IMR-90 (cell line): ENCODE measurements around the gene JAK1. TPM values are rescaled to one million over a fixed set of nuclear protein-coding genes. Genes with fewer than 3 reads are reported as not detected.

Source experiments
- ATAC-seq: fragments of 200-7000 bp; cut with Tn5 transposase; 2 replicates; pipeline ENCODE4 v1.9.1; 2020; ENCODE audit warnings: low read depth, mild to moderate bottlenecking, moderate library complexity
- BruUV-seq: library from RNA; stranded (reverse); fragments of 400-500 nt; replicated peaks from 2 replicates; lab custom pipeline; 2021; lab: Mats Ljungman, UMichigan
- CTCF ChIA-PET: fragments of 300-600 bp; formaldehyde crosslinking; extraction: SDS; loops from one replicate; lab custom pipeline; 2021; ENCODE audit warnings: antibody characterized with exemption; lab: Yijun Ruan, JAX
- POLR2A ChIA-PET: fragments of 300-600 bp; sonication (Branson Sonifier 250); formaldehyde crosslinking; loops from one replicate; lab custom pipeline; 2022; ENCODE audit warnings: antibody characterized with exemption; ENCODE audit not compliant: unreplicated experiment; lab: Charles Lee
- DNase-seq: peaks from one replicate; pipeline ENCODE4 v3.0.0; 2013
- H2AFZ ChIP-seq: replicated peaks from 2 replicates; pipeline ENCODE3; 2013; ENCODE audit warnings: low read length, mild to moderate bottlenecking; ENCODE audit not compliant: poor library complexity
- H2AK5ac ChIP-seq: 2 replicates; pipeline ENCODE4 v1.6.1; 2013; ENCODE audit warnings: low read depth, low read length, inconsistent platforms
- H2AK9ac ChIP-seq: replicated peaks from 2 replicates; pipeline ENCODE3; 2013; ENCODE audit warnings: mild to moderate bottlenecking, low read depth, low read length, moderate library complexity; ENCODE audit not compliant: poor library complexity
- H2BK120ac ChIP-seq: 2 replicates; pipeline ENCODE4 v1.6.1; 2013; ENCODE audit warnings: low read depth, low read length, inconsistent platforms
- H2BK15ac ChIP-seq: 3 replicates; pipeline ENCODE4 v1.6.1; 2013; ENCODE audit warnings: low read depth, low read length, inconsistent platforms
- H2BK20ac ChIP-seq: 2 replicates; pipeline ENCODE4 v1.6.1; 2013; ENCODE audit warnings: low read depth, mild to moderate bottlenecking, inconsistent platforms, low read length, moderate library complexity
- H2BK5ac ChIP-seq: 2 replicates; pipeline ENCODE4 v1.6.1; 2013; ENCODE audit warnings: mild to moderate bottlenecking, low read depth, low read length, inconsistent platforms; ENCODE audit not compliant: poor library complexity, severe bottlenecking
- H3K14ac ChIP-seq: replicated peaks from 2 replicates; pipeline ENCODE4 v1.6.1; 2013; ENCODE audit warnings: low read depth, low read length, inconsistent platforms
- H3K18ac ChIP-seq: 2 replicates; pipeline ENCODE4 v1.6.1; 2013; ENCODE audit warnings: low read depth, low read length, control low read depth
- H3K23ac ChIP-seq: 2 replicates; pipeline ENCODE4 v1.6.1; 2013; ENCODE audit warnings: low read depth, low read length, inconsistent platforms
- H3K27ac ChIP-seq: 2 replicates; pipeline ENCODE4 v1.5.1; 2013; ENCODE audit warnings: mild to moderate bottlenecking, control low read depth, low read length; ENCODE audit not compliant: insufficient read depth
- H3K27me3 ChIP-seq: 2 replicates; pipeline ENCODE4 v1.6.1; 2013; ENCODE audit warnings: low read length; ENCODE audit not compliant: control insufficient read depth, insufficient read depth
- H3K36me3 ChIP-seq: 2 replicates; pipeline ENCODE4 v1.6.1; 2013; ENCODE audit warnings: low read length, mixed read lengths; ENCODE audit not compliant: control insufficient read depth, insufficient read depth
- H3K4ac ChIP-seq: 2 replicates; pipeline ENCODE4 v1.6.1; 2013; ENCODE audit warnings: low read depth, low read length, inconsistent platforms
- H3K4me1 ChIP-seq: 2 replicates; pipeline ENCODE4 v1.6.1; 2013; ENCODE audit warnings: low read length, mixed read lengths; ENCODE audit not compliant: control insufficient read depth, insufficient read depth
- H3K4me2 ChIP-seq: 2 replicates; pipeline ENCODE4 v1.6.1; 2013; ENCODE audit warnings: low read depth, mild to moderate bottlenecking, control low read depth, low read length, moderate library complexity
- H3K4me3 ChIP-seq: 2 replicates; pipeline ENCODE4 v1.5.1; 2013; ENCODE audit warnings: low read depth, mild to moderate bottlenecking, control low read depth, low read length, moderate library complexity; ENCODE audit not compliant: insufficient read depth
- H3K56ac ChIP-seq: 2 replicates; pipeline ENCODE4 v1.6.1; 2013; ENCODE audit warnings: low read length, inconsistent platforms; ENCODE audit not compliant: insufficient read depth; ENCODE audit errors: extremely low read depth
- H3K79me1 ChIP-seq, 2 experiments: 2 replicates each; pipeline ENCODE4 v1.6.1; 2013; ENCODE audit warnings: low read length in 2 of 2, inconsistent platforms in 1 of 2, low read depth in 1 of 2
- H3K9ac ChIP-seq: 2 replicates; pipeline ENCODE4 v1.6.1; 2013; ENCODE audit warnings: low read depth, low read length, control low read depth
- H3K9me1 ChIP-seq: 2 replicates; pipeline ENCODE4 v1.6.1; 2013; ENCODE audit warnings: low read length, inconsistent platforms; ENCODE audit not compliant: insufficient read depth
- H3K9me3 ChIP-seq: 2 replicates; pipeline ENCODE4 v1.6.1; 2013; ENCODE audit warnings: low read length; ENCODE audit not compliant: control insufficient read depth, insufficient read depth
- H4K20me1 ChIP-seq: 2 replicates; pipeline ENCODE4 v1.6.1; 2013; ENCODE audit warnings: low read length, inconsistent platforms; ENCODE audit not compliant: insufficient read depth
- H4K5ac ChIP-seq: 2 replicates; pipeline ENCODE4 v1.6.1; 2013; ENCODE audit warnings: mild to moderate bottlenecking, low read depth, low read length, control low read depth
- H4K8ac ChIP-seq, 2 experiments: 2 replicates each; pipeline ENCODE4 v1.6.1; 2013; ENCODE audit warnings: low read depth in 2 of 2, low read length in 2 of 2, control low read depth in 1 of 2, inconsistent platforms in 1 of 2
- H4K91ac ChIP-seq: 2 replicates; pipeline ENCODE4 v1.6.1; 2013; ENCODE audit warnings: low read depth, low read length, inconsistent platforms; ENCODE audit not compliant: insufficient read depth
- BHLHE40 ChIP-seq: fragments of 150-350 bp; IDR thresholded peaks from 2 replicates; pipeline ENCODE4 v1.6.1; 2016; ENCODE audit warnings: mild to moderate bottlenecking, low read depth, low read length
- CEBPB ChIP-seq: IDR thresholded peaks from 2 replicates; pipeline ENCODE4 v1.6.1; 2012; ENCODE audit warnings: low read depth, low read length, improper control_type of control experiment
- CHD1 ChIP-seq: IDR thresholded peaks from 2 replicates; pipeline ENCODE4 v1.6.1; 2012; ENCODE audit warnings: low read depth, low read length, improper control_type of control experiment
- CTCF ChIP-seq: conservative IDR thresholded peaks from 2 replicates; pipeline ENCODE4 v1.5.1; 2012; ENCODE audit warnings: mild to moderate bottlenecking, low read depth, low read length, improper control_type of control experiment
- FOS ChIP-seq: fragments of 150-350 bp; IDR thresholded peaks from 2 replicates; pipeline ENCODE4 v1.6.1; 2016; ENCODE audit warnings: low read depth, low read length
- MAFK ChIP-seq: IDR thresholded peaks from 2 replicates; pipeline ENCODE4 v1.6.1; 2012; ENCODE audit warnings: low read depth, low read length, improper control_type of control experiment
- MAZ ChIP-seq: IDR thresholded peaks from 2 replicates; pipeline ENCODE4 v1.6.1; 2012; ENCODE audit warnings: low read depth, mild to moderate bottlenecking, low read length, improper control_type of control experiment, moderate library complexity, borderline replicate concordance
- MXI1 ChIP-seq: IDR thresholded peaks from 2 replicates; pipeline ENCODE4 v1.6.1; 2012; ENCODE audit warnings: low read depth, mild to moderate bottlenecking, low read length, moderate library complexity, borderline replicate concordance
- NFE2L2 ChIP-seq: fragments of 150-350 bp; IDR thresholded peaks from 2 replicates; pipeline ENCODE4 v1.6.1; 2016; ENCODE audit warnings: low read depth, mild to moderate bottlenecking, low read length
- POLR2A ChIP-seq: IDR thresholded peaks from 2 replicates; pipeline ENCODE4 v1.6.1; 2012; ENCODE audit warnings: mild to moderate bottlenecking, low read depth, low read length
- RAD21 ChIP-seq: IDR thresholded peaks from 2 replicates; pipeline ENCODE4 v1.6.1; 2012; ENCODE audit warnings: low read length, improper control_type of control experiment
- RCOR1 ChIP-seq: IDR thresholded peaks from 2 replicates; pipeline ENCODE4 v1.6.1; 2012; ENCODE audit warnings: mild to moderate bottlenecking, low read length, improper control_type of control experiment; ENCODE audit not compliant: insufficient replicate concordance
- RFX5 ChIP-seq: IDR thresholded peaks from 2 replicates; pipeline ENCODE4 v1.8.0; 2012; ENCODE audit warnings: low read depth, mild to moderate bottlenecking, low read length, moderate library complexity
- SMC3 ChIP-seq: fragments of 150-350 bp; IDR thresholded peaks from 2 replicates; pipeline ENCODE4 v1.6.1; 2016; ENCODE audit warnings: low read depth, mild to moderate bottlenecking, antibody characterized with exemption, low read length, moderate library complexity
- WGBS, 2 experiments: methylation state at CpG; one replicate each; pipeline versions ENCODE4 v1.1.5 to v1.1.7; 2013; ENCODE audit warnings: missing lambda C conversion rate in 2 of 2; ENCODE audit not compliant: insufficient read length in 1 of 2; ENCODE audit errors: extremely low coverage in 2 of 2; 5-methylcytosine and 5-hydroxymethylcytosine counted together
- dilution Hi-C: fragments of 300-500 bp; cut with HindIII; formaldehyde crosslinking; loops from one replicate; pipeline ENCODE4 v1.14.3; 2018; ENCODE audit warnings: low sequenced_read_pairs; ENCODE audit not compliant: unreplicated experiment
- in situ Hi-C: fragments of 300-500 bp; cut with MboI; formaldehyde crosslinking; loops from 3 replicates; pipeline ENCODE4 v1.14.3; 2019; ENCODE audit warnings: low sequenced_read_pairs, inconsistent platforms, mixed read lengths
- intact Hi-C: fragments of 100-400 bp; cut with micrococcal nuclease; formaldehyde crosslinking; loops from 2 replicates; pipeline ENCODE4 v1.10.0; 2022
- polyA plus RNA-seq, 3 experiments: library from polyadenylated mRNA; depleted of rRNA; stranded (reverse); fragments of >200 nt; gene quantifications; 2 replicates each; pipeline ENCODE4 v1.2.3, GENCODE V29; 2012; ENCODE audit warnings: low replicate concordance in 1 of 3
- total RNA-seq: library from RNA; depleted of rRNA; stranded (reverse); fragments of >200 nt; gene quantifications from 2 replicates; pipeline ENCODE4 v1.2.3, GENCODE V29; 2012
- TF ChIP-seq, protein P1 (sequence below): fragments of 150-350 bp; IDR thresholded peaks from 2 replicates; pipeline ENCODE4 v1.6.1; 2017; ENCODE audit warnings: mild to moderate bottlenecking, antibody characterized with exemption, low read length, low read depth
- TF ChIP-seq, protein P2 (sequence below): fragments of 150-350 bp; IDR thresholded peaks from 2 replicates; pipeline ENCODE4 v1.6.1; 2016; ENCODE audit warnings: low read depth, mild to moderate bottlenecking, low read length, moderate library complexity, borderline replicate concordance

Gene JAK1
- total and polyA plus RNA-seq, 2 of the 4 experiments (the other 2 are of a cell fraction): 76.9 to 103 TPM

- peaks cover 58% of the 10 kb centered on the region for H4K20me1 ChIP-seq
- no TSS peak for BruUV-seq
- ATAC-seq (no peak), DNase-seq (no peak)
- no peak overlapping the region for H3K18ac ChIP-seq
- ChIA-PET POLR2A (no interaction called here), CTCF (interaction anchor here (0.6 kb wide), 1 partner anchor 13 kb away, joined by 3 read pairs; no protein-coding TSS in a partner anchor)
- H4K5ac ChIP-seq: no peak overlapping the region
- H2AFZ ChIP-seq: no peak overlapping the region
- no peak overlapping the region for H4K91ac ChIP-seq
- no peak overlapping the region for H2AK5ac ChIP-seq
- H3K27ac ChIP-seq: no peak overlapping the region
- H3K56ac ChIP-seq: no peak overlapping the region
- intact Hi-C loops: no loop called here
- H3K9ac ChIP-seq: no peak overlapping the region
- dilution Hi-C loops: no loop called here
- 0 out of 2 replicates have a peak, but pooled peaks cover 1% of the 10 kb centered on the region for H3K36me3 ChIP-seq
- H3K9me1 ChIP-seq: peaks cover 13% of the 10 kb centered on the region
- H3K27me3 ChIP-seq: no peaks in the 10 kb centered on the region
- no peak overlapping the region for H3K4me2 ChIP-seq
- no peak overlapping the region for H3K14ac ChIP-seq
- H2BK120ac ChIP-seq: no peak overlapping the region
- no peak overlapping the region for H3K23ac ChIP-seq
- no peak overlapping the region for H3K4ac ChIP-seq
- H3K4me3 ChIP-seq: no peak overlapping the region
- H2BK5ac ChIP-seq: no peak overlapping the region
- peaks cover 2% of the 10 kb centered on the region for H3K4me1 ChIP-seq
- no peak overlapping the region for H2BK20ac ChIP-seq
- TF ChIP-seq MXI1: no peak
- TF ChIP-seq MAZ: no peak
- TF ChIP-seq, protein P1, sequence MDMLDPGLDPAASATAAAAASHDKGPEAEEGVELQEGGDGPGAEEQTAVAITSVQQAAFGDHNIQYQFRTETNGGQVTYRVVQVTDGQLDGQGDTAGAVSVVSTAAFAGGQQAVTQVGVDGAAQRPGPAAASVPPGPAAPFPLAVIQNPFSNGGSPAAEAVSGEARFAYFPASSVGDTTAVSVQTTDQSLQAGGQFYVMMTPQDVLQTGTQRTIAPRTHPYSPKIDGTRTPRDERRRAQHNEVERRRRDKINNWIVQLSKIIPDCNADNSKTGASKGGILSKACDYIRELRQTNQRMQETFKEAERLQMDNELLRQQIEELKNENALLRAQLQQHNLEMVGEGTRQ: no peak
- TF ChIP-seq NFE2L2: no peak
- no peak for TF ChIP-seq POLR2A
- no peak for TF ChIP-seq SMC3
- no peak for TF ChIP-seq RAD21
- TF ChIP-seq RFX5: no peak
- no peak for TF ChIP-seq CHD1
- no peak for TF ChIP-seq BHLHE40
- TF ChIP-seq, protein P2, sequence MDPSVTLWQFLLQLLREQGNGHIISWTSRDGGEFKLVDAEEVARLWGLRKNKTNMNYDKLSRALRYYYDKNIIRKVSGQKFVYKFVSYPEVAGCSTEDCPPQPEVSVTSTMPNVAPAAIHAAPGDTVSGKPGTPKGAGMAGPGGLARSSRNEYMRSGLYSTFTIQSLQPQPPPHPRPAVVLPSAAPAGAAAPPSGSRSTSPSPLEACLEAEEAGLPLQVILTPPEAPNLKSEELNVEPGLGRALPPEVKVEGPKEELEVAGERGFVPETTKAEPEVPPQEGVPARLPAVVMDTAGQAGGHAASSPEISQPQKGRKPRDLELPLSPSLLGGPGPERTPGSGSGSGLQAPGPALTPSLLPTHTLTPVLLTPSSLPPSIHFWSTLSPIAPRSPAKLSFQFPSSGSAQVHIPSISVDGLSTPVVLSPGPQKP: no peak
- TF ChIP-seq FOS: no peak
- TF ChIP-seq CEBPB: no peak
- TF ChIP-seq RCOR1: no peak
- TF ChIP-seq CTCF: no peak
- no peak for TF ChIP-seq MAFK
- no peaks in the 10 kb centered on the region for H3K9me3 ChIP-seq
- no peak overlapping the region for H2AK9ac ChIP-seq
- peaks cover 39 to 67% of the 10 kb centered on the region in 2 experiments for H3K79me1 ChIP-seq
- WGBS, 2 experiments: no CpG with 5 or more reads among the region's 2 CpGs
- H2BK15ac ChIP-seq: no peak overlapping the region
- in situ Hi-C loops: no loop called here
- no peak overlapping the region for H4K8ac ChIP-seq
These were observed 38.0 kb downstream of the JAK1 start for GRCh38 chr1:64928325-64928724.
